Panc1 (cell line): Measurements from ENCODE around the gene AGAP1. TPM values are rescaled to one million over a fixed set of nuclear protein-coding genes. Genes with fewer than 3 reads are reported as not detected.
A peak's percentile ranks its signal among the peaks of the same experiment; 100 is the strongest.

Experiments used
- ATAC-seq: fragments of 200-7000 bp; cut with Tn5 transposase; 2 replicates; pipeline ENCODE4 v1.9.1; 2020; ENCODE audit warnings: mild to moderate bottlenecking, moderate library complexity
- BruUV-seq: library from RNA; stranded (reverse); fragments of 400-500 nt; replicated peaks from 2 replicates; lab custom pipeline; 2021; lab: Mats Ljungman, UMichigan
- CTCF ChIA-PET: fragments of 300-600 bp; sonication (Branson Sonifier 250); formaldehyde crosslinking; loops from one replicate; lab custom pipeline; 2022; ENCODE audit warnings: antibody characterized with exemption; lab: Charles Lee
- POLR2A ChIA-PET: fragments of 300-600 bp; sonication (Branson Sonifier 250); formaldehyde crosslinking; loops from one replicate; lab custom pipeline; 2022; ENCODE audit warnings: antibody characterized with exemption; lab: Charles Lee
- DNase-seq: peaks from one replicate; pipeline ENCODE4 v3.0.0-alpha.2; 2010; ENCODE audit warnings: low read depth, low spot score
- H3K27ac ChIP-seq: 2 replicates; pipeline ENCODE4 v1.5.1; 2011; ENCODE audit warnings: mild to moderate bottlenecking, low read length, inconsistent platforms
- H3K27me3 ChIP-seq: fragments of 200-500 bp; sonication (Bioruptor generic); 2 replicates; pipeline ENCODE4 v1.6.0; 2014; ENCODE audit warnings: low read length, inconsistent platforms; ENCODE audit not compliant: control insufficient read depth, insufficient read depth
- H3K36me3 ChIP-seq: fragments of 200-500 bp; sonication (Bioruptor generic); 2 replicates; pipeline ENCODE4 v1.5.1; 2014; ENCODE audit warnings: inconsistent platforms, mild to moderate bottlenecking, low read length, moderate library complexity; ENCODE audit not compliant: control insufficient read depth, insufficient read depth
- H3K4me1 ChIP-seq: 2 replicates; pipeline ENCODE4 v1.5.1; 2011; ENCODE audit warnings: inconsistent platforms, mild to moderate bottlenecking, low read length, moderate library complexity; ENCODE audit not compliant: control insufficient read depth, insufficient read depth
- H3K4me3 ChIP-seq, 2 experiments: 2 replicates each; pipeline ENCODE4 v1.5.1; 2011 to 2012; ENCODE audit warnings: low read depth in 2 of 2, low read length in 2 of 2, mild to moderate bottlenecking in 2 of 2, inconsistent platforms in 1 of 2, moderate library complexity in 1 of 2
- H3K9me3 ChIP-seq: fragments of 200-500 bp; sonication (Bioruptor generic); 2 replicates; pipeline ENCODE4 v1.5.1; 2014; ENCODE audit warnings: low read depth, mild to moderate bottlenecking, inconsistent platforms, low read length, moderate library complexity; ENCODE audit not compliant: control insufficient read depth, insufficient read depth
- CTCF ChIP-seq: fragments of 450-650 bp; IDR thresholded peaks from 2 replicates; pipeline ENCODE4 v1.5.1; 2017; ENCODE audit warnings: mild to moderate bottlenecking
- POLR2AphosphoS5 ChIP-seq: IDR thresholded peaks from 2 replicates; pipeline ENCODE4 v1.6.1; 2012; ENCODE audit warnings: mild to moderate bottlenecking, low read depth, low read length, moderate library complexity
- REST ChIP-seq, 2 experiments: IDR thresholded peaks; 2 replicates each; pipeline ENCODE4 v1.6.1; 2011 to 2012; ENCODE audit warnings: low read depth in 2 of 2, control low read depth in 1 of 2, low read length in 1 of 2, mild to moderate bottlenecking in 1 of 2, moderate library complexity in 1 of 2; ENCODE audit not compliant: insufficient read depth in 1 of 2
- SIN3A ChIP-seq: IDR thresholded peaks from 2 replicates; pipeline ENCODE4 v1.6.1; 2012; ENCODE audit warnings: low read depth, mild to moderate bottlenecking, low read length, moderate library complexity, borderline replicate concordance; ENCODE audit not compliant: insufficient read depth
- TCF7L2 ChIP-seq: IDR thresholded peaks from 2 replicates; pipeline ENCODE4 v1.6.1; 2011; ENCODE audit warnings: mild to moderate bottlenecking, low read depth, low read length, inconsistent platforms
- in situ Hi-C: cut with HindIII; loops from 2 replicates; pipeline ENCODE4 v1.10.0; 2016; ENCODE audit warnings: low sequenced_read_pairs, low pct_unique_long_range_greater_than_20kb
- intact Hi-C: fragments of 100-400 bp; cut with micrococcal nuclease; formaldehyde crosslinking; loops from one replicate; pipeline ENCODE4 v1.10.0; 2022; ENCODE audit not compliant: unreplicated experiment
- total RNA-seq: library from RNA; stranded (reverse); gene quantifications from one replicate; pipeline ENCODE4 v1.2.1, GENCODE V29; 2021; ENCODE audit not compliant: unreplicated experiment

The AGAP1 gene
- total RNA-seq, 1 experiment from 2014 or later, result 38.9 TPM

GRCh38 chr2:235492850-235493344, 946 bp upstream of the AGAP1 start:
- intact Hi-C loops (no loop called here), in situ Hi-C loops (no loop called here)
- no peak for ATAC-seq
- no TSS peak for BruUV-seq
- no peak for DNase-seq
- H3K27me3 ChIP-seq, result no peaks in the 10 kb centered on the region
- peak overlapping the region; percentile 62 to 76 for H3K4me3 ChIP-seq
- H3K4me1 ChIP-seq, result peaks cover 17% of the 10 kb centered on the region
- ChIA-PET CTCF (no interaction called here), POLR2A (no interaction called here)
- no peak for TF ChIP-seq SIN3A
- TF ChIP-seq TCF7L2, result no peak
- no peak for TF ChIP-seq REST (IDR thresholded peaks at IDR 0.05; ENCODE audit: insufficient read depth in 1 of 2, low read depth in 2 of 2, low read length in 1 of 2)
- TF ChIP-seq CTCF, result no peak
- no peak for TF ChIP-seq POLR2AphosphoS5
- H3K36me3 ChIP-seq, result no peaks in the 10 kb centered on the region; the same call in 1 of the 2 replicates
- no peaks in the 10 kb centered on the region for H3K9me3 ChIP-seq
- H3K27ac ChIP-seq, result peak overlapping the region; percentile 83

- H3K27me3 ChIP-seq, result no peaks in the 10 kb centered on the region
Observed at GRCh38 chr2:235493402-235493774, 455 bp upstream of the AGAP1 start.

More at GRCh38 chr2:235493402-235493774, 455 bp upstream of the AGAP1 start:
- ChIA-PET CTCF (no interaction called here), POLR2A (no interaction called here)
- in situ Hi-C loops (no loop called here), intact Hi-C loops (no loop called here)
- TF ChIP-seq CTCF (no peak), TCF7L2 (no peak), SIN3A (no peak), REST (IDR thresholded peaks at IDR 0.05; ENCODE audit: insufficient read depth in 1 of 2, low read depth in 2 of 2, low read length in 1 of 2) (no peak), POLR2AphosphoS5 (no peak)
- H3K36me3 ChIP-seq, result no peaks in the 10 kb centered on the region; the same call in 1 of the 2 replicates
- peak overlapping the region; percentile 62 to 76 for H3K4me3 ChIP-seq
- no TSS peak for BruUV-seq
- ATAC-seq (peak; percentile 64), DNase-seq (no peak)
- H3K27ac ChIP-seq, result peak overlapping the region; percentile 83
- H3K4me1 ChIP-seq, result peaks cover 19% of the 10 kb centered on the region
- H3K9me3 ChIP-seq, result no peaks in the 10 kb centered on the region
